ENCODE measurements around the gene MVB12B.
"Not testable (repeated sequence)": the region's sequence is repeated elsewhere in the genome, so short reads cannot be mapped to it uniquely, and the experiment has no call there.

MVB12B gene

DNA sequence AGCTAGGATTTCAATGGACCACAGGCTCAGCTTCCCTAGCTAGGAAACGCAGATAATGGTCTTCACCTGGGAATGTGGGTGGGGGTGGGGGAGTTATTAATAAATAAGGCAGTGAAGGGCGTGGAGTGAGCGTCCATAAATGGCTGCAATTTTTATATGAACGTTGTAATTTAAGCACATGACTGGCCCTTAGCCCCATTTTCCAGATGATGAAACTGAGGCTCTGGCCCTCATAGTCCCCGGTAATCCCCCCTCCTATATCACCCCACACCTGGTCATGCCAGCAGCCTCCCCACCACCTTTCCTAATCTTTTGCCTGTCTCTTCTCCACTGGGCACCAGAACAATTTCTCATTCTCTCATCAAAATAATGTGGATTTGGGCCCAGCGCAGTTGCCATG lies 225.2 kb downstream of the MVB12B start:
- DNase-seq: no peak
- TF ChIP-seq GATA1 (IDR thresholded peaks at IDR 0.05; ENCODE audit: low read depth, low read length) (no peak), POLR2A (IDR thresholded peaks at IDR 0.05; ENCODE audit: low read length) (no peak)

DNA sequence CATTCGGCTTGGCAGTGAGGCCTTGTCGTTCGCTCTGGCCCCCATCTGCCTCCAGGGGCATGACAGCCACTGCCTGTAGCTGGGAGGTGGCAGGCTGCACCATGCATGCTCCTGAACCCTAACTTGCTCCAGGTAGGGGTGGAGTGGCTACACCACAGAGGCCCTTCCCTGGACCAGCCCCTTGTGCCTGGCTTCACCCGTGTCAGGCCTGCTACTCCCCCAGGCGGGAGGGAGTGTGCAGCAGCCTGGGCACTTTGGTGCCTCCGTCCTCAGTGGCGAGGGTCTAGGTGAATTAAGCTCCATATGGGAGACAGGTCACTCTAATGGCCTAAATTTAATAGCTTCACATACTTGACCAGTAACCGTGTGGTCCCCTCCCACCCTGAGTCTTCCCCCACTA lies 227.7 kb downstream of the MVB12B start:
- no peak for DNase-seq
- TF ChIP-seq GATA1 (IDR thresholded peaks at IDR 0.05; ENCODE audit: low read depth, low read length) (no peak), POLR2A (IDR thresholded peaks at IDR 0.05; ENCODE audit: low read length) (no peak)

DNA sequence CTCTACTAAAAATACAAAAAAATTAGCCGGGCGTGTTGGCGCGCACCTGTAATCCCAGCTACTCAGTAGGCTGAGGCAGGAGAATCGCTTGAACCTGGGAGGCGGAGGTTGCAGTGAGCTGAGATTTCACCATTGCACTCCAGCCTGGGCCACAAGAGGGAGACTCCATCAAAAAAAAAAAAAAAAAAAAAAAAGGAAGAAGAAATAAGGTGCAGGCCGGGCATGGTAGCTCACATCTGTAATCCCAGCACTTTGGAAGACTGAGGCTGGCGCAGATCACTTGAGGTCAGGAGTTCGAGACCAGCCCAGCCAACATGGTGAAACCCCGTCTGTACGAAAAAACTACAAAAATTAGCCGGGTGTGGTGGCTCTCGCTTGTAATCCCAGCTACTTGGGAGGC lies 228.8 kb downstream of the MVB12B start:
- DNase-seq: not testable (repeated sequence)

All from erythroblast (primary cell).